ENCODE data around the gene NPC1L1.

The NPC1L1 gene

DNA sequence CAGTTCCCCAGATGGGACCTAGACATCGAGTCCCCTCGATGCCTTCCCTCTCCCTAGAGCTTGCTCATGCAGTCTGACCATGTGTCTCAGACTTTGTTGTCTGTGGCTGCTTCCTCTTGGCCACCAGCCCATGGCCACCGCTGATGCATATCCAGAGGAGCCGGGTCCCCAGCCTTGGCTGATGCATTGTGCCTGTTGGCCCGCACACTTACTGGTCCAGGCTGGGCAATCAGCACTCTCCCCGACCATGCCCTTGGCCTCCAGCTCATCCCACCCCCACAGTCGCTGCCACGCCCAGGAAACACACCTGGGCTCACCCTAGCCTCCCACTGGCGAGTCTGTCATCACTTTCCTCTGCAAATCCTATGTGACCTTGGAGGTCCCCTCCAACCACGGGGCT, 10.1 kb downstream of the NPC1L1 start:
- Histone ChIP-seq H3K4me3 (replicated peaks; ENCODE audit: insufficient read depth, low read length) (no peak overlapping the region), H3K27me3 (ENCODE audit: insufficient read depth, poor library complexity, severe bottlenecking) (no peaks in the 10 kb centered on the region), H3K27ac (replicated peaks) (no peak overlapping the region)
- no peak for TF ChIP-seq POLR2AphosphoS5 (IDR thresholded peaks at IDR 0.05; ENCODE audit: low read depth)
- DNase-seq (ENCODE audit: low read depth in 1 of 2, low spot score in 1 of 2): no peak

DNA sequence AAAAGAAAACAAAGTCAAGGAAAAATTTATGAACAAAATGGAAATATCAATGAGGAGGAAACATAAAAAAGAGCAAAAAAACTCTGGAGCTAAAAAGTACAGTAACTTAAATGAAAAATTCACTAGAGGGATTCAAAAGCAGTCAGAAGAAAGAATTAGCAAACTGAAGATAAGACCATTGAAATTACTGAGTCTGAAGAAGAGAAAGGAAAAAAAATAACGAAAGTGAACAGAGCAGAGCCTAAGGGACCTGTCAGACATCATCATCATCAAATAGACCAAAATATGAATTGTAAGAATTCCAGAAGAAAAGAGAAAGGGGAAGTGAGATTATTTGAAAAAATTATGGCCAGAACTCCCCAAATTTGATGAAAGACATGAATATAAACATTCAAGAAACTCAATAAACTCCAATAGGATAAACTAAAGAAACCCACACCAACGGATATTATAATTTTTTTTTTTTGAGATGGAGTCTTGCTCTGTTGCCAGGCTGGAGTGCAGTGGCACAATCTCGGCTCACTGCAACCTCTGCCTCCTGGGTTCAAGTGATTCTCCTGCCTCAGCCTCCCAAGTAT, 16.2 kb downstream of the NPC1L1 start:
- no peak for TF ChIP-seq GABPA (IDR thresholded peaks at IDR 0.05; ENCODE audit: low read depth)
- TF ChIP-seq, protein P1, sequence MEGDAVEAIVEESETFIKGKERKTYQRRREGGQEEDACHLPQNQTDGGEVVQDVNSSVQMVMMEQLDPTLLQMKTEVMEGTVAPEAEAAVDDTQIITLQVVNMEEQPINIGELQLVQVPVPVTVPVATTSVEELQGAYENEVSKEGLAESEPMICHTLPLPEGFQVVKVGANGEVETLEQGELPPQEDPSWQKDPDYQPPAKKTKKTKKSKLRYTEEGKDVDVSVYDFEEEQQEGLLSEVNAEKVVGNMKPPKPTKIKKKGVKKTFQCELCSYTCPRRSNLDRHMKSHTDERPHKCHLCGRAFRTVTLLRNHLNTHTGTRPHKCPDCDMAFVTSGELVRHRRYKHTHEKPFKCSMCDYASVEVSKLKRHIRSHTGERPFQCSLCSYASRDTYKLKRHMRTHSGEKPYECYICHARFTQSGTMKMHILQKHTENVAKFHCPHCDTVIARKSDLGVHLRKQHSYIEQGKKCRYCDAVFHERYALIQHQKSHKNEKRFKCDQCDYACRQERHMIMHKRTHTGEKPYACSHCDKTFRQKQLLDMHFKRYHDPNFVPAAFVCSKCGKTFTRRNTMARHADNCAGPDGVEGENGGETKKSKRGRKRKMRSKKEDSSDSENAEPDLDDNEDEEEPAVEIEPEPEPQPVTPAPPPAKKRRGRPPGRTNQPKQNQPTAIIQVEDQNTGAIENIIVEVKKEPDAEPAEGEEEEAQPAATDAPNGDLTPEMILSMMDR (IDR thresholded peaks at IDR 0.05; ENCODE audit: insufficient read depth, low read length): no peak
- TF ChIP-seq SPI1 (IDR thresholded peaks at IDR 0.05; ENCODE audit: borderline replicate concordance, low read depth): no peak
- TF ChIP-seq, protein P2, sequence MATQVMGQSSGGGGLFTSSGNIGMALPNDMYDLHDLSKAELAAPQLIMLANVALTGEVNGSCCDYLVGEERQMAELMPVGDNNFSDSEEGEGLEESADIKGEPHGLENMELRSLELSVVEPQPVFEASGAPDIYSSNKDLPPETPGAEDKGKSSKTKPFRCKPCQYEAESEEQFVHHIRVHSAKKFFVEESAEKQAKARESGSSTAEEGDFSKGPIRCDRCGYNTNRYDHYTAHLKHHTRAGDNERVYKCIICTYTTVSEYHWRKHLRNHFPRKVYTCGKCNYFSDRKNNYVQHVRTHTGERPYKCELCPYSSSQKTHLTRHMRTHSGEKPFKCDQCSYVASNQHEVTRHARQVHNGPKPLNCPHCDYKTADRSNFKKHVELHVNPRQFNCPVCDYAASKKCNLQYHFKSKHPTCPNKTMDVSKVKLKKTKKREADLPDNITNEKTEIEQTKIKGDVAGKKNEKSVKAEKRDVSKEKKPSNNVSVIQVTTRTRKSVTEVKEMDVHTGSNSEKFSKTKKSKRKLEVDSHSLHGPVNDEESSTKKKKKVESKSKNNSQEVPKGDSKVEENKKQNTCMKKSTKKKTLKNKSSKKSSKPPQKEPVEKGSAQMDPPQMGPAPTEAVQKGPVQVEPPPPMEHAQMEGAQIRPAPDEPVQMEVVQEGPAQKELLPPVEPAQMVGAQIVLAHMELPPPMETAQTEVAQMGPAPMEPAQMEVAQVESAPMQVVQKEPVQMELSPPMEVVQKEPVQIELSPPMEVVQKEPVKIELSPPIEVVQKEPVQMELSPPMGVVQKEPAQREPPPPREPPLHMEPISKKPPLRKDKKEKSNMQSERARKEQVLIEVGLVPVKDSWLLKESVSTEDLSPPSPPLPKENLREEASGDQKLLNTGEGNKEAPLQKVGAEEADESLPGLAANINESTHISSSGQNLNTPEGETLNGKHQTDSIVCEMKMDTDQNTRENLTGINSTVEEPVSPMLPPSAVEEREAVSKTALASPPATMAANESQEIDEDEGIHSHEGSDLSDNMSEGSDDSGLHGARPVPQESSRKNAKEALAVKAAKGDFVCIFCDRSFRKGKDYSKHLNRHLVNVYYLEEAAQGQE (IDR thresholded peaks at IDR 0.05; ENCODE audit: insufficient replicate concordance, low read depth): no peak
- H3K27ac ChIP-seq (replicated peaks): no peak overlapping the region
- H3K4me3 ChIP-seq (replicated peaks; ENCODE audit: insufficient read depth, low read length): no peak overlapping the region
- no peaks in the 10 kb centered on the region for H3K27me3 ChIP-seq (ENCODE audit: insufficient read depth, poor library complexity, severe bottlenecking)
- no peak for DNase-seq (ENCODE audit: low read depth in 1 of 2, low spot score in 1 of 2)

DNA sequence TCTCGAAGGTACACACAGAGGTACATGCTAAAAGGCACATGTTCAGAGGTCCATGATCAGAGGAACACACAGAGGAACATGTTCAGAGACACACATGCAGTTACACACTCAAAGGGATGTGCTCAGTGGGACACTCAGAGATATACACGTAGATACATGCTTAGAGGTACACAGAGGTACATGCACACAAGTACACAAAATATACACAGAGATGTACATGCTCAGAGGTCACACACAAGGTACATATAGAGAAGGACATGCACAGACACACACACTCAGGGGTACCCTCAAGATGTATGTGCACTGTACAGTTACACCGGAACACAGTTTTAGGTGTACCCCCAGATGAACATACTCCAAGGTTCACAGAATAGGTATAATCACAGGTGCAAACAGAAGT, 18.8 kb downstream of the NPC1L1 start:
- Histone ChIP-seq H3K27me3 (ENCODE audit: insufficient read depth, poor library complexity, severe bottlenecking) (no peaks in the 10 kb centered on the region), H3K4me3 (replicated peaks; ENCODE audit: insufficient read depth, low read length) (no peak overlapping the region), H3K27ac (replicated peaks) (no peak overlapping the region)
- TF ChIP-seq, protein P1 (IDR thresholded peaks at IDR 0.05; ENCODE audit: insufficient read depth, low read length): no peak
- TF ChIP-seq POLR2AphosphoS5 (IDR thresholded peaks at IDR 0.05; ENCODE audit: low read depth): no peak
- TF ChIP-seq, protein P2 (IDR thresholded peaks at IDR 0.05; ENCODE audit: insufficient replicate concordance, low read depth): no peak
- no peak for TF ChIP-seq GABPA (IDR thresholded peaks at IDR 0.05; ENCODE audit: low read depth)
- TF ChIP-seq SPI1 (IDR thresholded peaks at IDR 0.05; ENCODE audit: borderline replicate concordance, low read depth): no peak
- no peak for DNase-seq (ENCODE audit: low read depth in 1 of 2, low spot score in 1 of 2)

DNA sequence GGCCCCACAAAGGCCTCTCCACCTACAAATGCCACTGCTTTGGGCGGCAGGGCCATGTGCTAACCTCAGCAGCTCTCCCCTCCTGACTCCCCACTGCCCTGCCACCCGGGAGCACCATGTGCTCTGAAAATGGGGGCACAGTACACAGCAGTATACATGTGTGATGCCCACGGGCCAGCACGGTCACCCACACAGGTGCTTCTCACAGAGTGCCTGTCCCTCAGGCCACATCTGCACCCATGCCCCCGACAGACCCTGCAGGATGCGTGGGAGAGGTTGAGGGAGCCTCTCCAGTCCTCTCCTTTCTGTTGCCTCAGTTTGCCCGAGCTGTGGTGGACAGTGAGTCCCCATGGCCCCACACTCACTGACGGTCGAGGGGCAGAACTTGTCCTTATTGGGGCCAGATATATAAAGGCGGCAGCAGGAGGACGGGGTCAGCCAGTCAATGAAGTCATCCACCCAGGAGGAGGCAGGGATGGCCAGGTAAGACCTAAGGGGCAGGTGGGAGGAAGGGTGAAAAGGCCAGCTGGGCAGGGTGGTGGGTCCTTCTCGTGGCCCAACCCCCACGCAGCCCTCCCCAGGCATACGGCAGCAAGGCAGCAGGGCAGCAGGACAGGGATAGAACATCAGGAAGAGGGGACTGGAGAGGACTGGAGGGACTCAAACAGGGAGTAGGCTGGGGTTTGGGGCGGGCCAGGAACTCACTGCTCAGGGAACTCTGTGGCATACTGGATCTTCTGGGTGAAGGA, 19.6 kb downstream of the NPC1L1 start:
- TF ChIP-seq, protein P2 (IDR thresholded peaks at IDR 0.05; ENCODE audit: insufficient replicate concordance, low read depth): no peak
- no peak overlapping the region for H3K27ac ChIP-seq (replicated peaks)
- no peak overlapping the region for H3K4me3 ChIP-seq (replicated peaks; ENCODE audit: insufficient read depth, low read length)
- DNase-seq (ENCODE audit: low read depth in 1 of 2, low spot score in 1 of 2): no peak
- no peaks in the 10 kb centered on the region for H3K27me3 ChIP-seq (ENCODE audit: insufficient read depth, poor library complexity, severe bottlenecking)
